NCI-H2227 treated with DMSO at 0.1 percent for 48 hours (cell line): Measurements from ENCODE around the gene MYBPC1.

Experiments used
- DNase-seq: peaks from one replicate; lab custom pipeline; 2025; lab: John Stamatoyannopoulos, UW

The MYBPC1 gene

DNA sequence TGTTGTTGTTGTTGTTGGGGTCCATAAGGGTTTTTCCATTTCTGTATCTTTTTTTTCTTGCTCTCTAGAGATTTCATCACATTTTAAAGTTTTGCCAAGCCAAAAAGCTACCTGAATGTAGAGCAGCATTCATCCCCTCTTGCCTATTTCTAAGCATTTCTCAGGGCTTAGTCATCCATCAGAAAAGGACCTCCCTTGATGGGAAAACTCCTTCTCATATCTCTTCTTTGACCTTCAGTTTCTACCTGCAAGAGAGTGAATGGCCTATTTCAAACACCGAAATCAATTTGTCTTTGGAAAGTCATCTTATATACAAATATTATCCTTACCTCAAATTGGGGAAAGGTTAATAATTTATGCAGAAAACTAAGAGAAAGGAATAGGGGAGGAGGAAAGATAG is 4.5 kb downstream of the MYBPC1 start:
- DNase-seq = no peak

DNA sequence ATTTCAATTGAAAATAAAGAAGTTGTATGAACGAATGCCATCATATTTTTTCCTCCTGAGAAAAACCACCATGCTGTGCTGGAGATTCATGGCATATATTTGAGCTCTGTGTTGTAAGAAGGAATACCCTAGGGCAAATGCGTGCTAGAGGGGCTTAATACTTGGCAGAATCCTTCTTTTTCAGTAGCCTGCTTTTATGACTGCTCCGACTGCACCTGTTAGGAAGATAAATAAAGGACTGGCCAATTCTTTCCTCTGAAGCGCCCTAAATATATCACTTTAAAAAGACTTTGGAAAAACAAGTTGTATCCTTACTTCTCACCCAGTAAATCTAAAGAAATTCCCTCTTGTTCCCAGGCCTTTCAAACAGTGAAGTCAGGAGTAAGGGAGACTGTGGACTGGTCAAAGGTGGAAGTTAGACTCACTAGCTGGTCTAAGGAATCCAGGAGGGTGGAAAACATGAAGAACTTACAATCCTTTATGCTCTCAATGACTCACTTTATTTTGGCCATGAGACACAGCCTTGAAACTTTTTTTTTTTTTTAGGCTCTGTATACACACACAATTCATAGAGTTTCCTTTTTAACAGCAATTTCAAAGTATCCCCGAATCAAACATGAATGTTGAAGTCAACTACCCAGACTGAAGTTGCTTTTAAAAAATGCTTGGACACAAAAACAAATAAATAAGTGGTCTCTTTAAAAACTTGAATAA is 5.2 kb downstream of the MYBPC1 start:
- DNase-seq = no peak

DNA sequence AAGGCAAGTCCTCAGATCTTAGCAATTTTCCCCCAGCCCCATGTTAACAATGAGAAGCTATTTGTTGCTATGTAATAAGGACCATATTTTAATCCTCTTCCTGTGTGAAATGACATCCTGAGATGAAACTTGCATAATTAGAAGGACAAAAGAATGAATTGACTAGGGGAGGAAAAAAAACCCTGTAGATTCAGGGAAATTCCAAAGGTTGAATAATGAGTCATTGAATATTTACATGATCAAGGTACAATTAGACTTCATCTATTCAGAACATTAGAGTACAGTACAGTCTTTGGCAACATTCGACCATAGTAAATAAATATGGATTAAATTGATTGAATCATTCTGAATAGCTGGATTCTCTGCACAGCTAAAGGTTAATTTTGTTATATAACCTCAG is 9.4 kb downstream of the MYBPC1 start:
- DNase-seq = no peak

DNA sequence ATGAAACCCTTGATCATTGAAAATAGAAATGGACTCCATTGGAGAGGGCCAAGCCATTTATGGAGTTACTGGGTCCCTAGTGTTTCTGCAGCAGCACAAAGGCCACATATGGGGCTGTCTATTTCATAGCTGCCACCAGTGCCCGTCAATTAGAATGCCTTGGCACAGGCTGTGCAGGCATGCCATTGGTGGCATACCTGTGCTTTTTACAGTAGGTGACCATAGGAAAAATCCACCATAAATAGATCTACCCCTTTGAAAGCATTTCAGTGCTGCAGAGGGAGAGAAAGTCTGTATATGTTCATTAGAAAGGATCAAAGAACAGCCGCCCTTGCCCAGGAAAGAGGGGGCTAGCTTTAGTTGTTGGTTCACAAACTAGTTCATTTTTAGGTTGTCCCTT is 13.1 kb downstream of the MYBPC1 start:
- DNase-seq = no peak

- no peak for DNase-seq
These were observed 13.7 kb downstream of the MYBPC1 start for GRCh38 chr12:101608301-101609133.

DNA sequence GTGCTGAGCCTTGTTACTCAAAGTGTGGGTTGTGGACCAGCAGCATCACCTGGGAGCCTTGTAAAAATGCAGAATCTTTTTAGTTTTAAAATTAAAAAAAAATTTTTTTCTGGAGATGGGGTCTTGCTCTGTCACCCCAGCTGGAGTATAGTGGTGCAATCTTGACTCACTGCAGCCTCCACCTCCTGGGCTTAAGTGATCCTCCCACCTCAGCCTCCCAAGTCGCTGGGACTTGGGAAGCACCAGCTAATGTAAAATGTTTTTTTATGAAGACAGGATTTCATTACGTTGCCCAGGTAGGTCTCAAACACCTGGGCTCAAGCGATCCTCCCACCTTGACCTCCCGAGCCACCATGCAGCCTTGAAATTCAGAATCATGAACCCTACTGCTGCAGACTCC is 14.4 kb downstream of the MYBPC1 start:
- no peak for DNase-seq

GRCh38 chr12:101612160-101612916 is 17.6 kb downstream of the MYBPC1 start:
- no peak for DNase-seq

DNA sequence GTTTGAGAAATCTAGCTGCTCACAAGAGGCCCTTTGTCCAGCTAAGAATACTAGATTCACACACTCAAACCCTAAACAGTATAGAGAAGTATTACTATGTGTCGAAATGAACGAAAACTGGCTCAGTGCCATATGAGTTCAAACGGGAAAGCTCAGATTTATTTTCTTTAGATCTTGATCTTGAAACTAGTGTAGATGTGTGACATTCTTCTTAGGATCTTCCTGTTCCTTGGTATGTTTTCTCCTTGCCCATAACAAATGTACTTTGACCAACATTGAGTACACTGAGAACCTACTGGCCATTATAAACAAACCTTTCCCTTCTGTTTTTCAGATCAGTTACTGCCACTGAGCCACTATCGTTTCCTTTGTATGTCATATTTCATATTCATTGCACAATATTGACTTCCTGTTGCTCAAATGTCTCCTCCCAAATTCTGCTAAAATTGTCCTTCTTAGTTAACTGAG is 21.3 kb downstream of the MYBPC1 start:
- no peak for DNase-seq

DNA sequence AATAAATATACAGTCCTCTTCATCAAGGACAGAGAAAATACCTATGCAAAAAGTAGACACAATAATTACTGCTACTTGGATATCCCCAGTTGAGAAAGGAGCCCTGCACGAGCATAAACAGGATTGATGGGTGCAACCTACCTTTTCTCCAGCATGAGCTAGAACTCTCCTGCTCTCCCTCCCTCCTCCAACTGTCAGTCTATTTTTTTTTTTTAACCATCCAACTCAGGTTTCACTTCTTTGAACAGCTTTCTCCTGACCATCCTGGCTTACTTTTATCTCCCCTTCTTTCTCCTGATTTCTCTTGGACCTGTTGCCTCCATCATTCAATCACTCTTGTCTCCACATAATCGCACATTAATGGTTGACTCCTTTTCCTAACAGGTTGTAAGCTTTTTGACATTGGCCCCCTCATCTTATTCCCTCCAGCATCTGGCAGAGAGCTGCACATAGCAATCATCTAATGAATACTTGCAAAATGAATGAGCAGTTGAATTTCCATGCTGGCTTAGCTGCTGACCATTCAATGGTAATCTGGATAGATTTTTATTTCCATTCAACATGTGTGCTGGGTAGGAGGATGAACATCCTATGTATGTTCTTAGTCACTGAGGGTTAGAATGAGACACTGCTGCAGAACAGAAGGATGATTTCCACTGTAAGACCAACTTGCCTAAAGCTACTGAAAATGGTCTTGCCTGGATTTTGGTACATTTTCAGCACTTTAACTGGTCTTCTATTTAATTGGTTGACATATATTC is 24.4 kb downstream of the MYBPC1 start:
- peak; percentile 24 for DNase-seq

GRCh38 chr12:101619858-101620761 is 25.3 kb downstream of the MYBPC1 start:
- peak; percentile 60 for DNase-seq

- DNase-seq = no peak
These were observed 26.0 kb downstream of the MYBPC1 start for GRCh38 chr12:101620762-101621133.

GRCh38 chr12:101628676-101629075 is 33.9 kb downstream of the MYBPC1 start:
- no peak for DNase-seq

GRCh38 chr12:101634724-101635123 is 40.0 kb downstream of the MYBPC1 start:
- no peak for DNase-seq

- DNase-seq = no peak
These were observed 43.2 kb downstream of the MYBPC1 start for GRCh38 chr12:101637936-101638335.

GRCh38 chr12:101642115-101643067 is 47.6 kb downstream of the MYBPC1 start:
- peak; percentile 46 for DNase-seq

DNA sequence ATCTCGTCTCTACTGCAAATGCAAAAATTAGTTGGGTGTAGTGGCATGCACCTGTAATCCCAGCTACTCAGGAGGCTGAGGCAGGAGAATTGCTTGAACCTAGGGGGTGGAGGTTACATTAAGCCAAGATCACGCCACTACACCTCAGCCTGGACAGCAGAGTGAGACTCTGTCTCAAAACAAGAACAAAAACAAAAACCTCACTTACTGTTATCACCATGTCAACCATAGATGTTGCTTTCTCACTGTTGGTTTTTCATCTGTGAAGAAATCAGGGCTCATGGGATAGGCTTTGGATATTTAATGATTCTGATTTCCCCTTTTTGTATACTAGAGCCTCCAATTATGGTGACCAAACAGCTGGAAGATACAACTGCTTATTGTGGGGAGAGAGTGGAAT is 52.9 kb downstream of the MYBPC1 start:
- DNase-seq = no peak

GRCh38 chr12:101648195-101648594 is 53.4 kb downstream of the MYBPC1 start:
- no peak for DNase-seq

DNA sequence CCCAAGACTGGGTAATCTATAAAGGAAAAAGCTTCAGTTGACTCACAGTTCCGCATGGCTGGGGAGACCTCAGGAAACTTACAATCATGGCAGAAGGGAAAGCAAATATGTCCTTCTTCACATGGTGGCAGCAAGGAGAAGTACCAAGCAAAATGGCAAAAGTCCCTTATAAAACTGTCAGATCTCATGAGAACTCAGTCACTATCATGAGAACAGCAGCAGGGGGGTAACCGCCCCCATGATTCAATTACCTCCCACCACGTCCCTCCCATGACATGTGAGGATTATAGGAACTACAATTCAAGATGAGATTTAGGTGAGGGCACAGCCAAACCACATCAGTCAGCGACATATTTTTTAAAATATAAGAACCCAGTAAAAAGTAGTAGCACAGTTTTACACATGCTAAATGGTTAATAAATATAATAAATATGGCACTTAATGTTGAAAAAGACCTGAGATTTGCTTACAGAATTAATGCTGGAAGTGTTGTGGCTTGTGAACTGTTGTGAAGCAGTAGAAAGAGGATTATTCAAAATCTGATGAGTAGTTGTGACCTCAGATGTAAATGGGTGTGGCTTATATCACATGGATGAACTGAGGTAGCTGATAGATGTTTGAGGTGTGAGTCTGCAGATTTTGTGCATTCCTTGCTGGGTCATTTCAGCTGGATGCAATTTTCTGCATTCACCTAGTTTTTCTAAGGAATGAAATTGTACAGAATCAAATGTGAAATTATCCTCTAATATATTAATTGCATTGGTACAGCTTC is 55.8 kb downstream of the MYBPC1 start:
- DNase-seq = no peak

GRCh38 chr12:101653030-101653429 is 58.3 kb downstream of the MYBPC1 start:
- no peak for DNase-seq
